ENCODE data around the gene KCNH2. TPM values are rescaled to one million over a fixed set of nuclear protein-coding genes. Genes with fewer than 3 reads are reported as not detected.

KCNH2 gene
- total RNA-seq, 3 donors from 2014 or later = 0.49 to 0.71 (median 0.66) TPM

DNA sequence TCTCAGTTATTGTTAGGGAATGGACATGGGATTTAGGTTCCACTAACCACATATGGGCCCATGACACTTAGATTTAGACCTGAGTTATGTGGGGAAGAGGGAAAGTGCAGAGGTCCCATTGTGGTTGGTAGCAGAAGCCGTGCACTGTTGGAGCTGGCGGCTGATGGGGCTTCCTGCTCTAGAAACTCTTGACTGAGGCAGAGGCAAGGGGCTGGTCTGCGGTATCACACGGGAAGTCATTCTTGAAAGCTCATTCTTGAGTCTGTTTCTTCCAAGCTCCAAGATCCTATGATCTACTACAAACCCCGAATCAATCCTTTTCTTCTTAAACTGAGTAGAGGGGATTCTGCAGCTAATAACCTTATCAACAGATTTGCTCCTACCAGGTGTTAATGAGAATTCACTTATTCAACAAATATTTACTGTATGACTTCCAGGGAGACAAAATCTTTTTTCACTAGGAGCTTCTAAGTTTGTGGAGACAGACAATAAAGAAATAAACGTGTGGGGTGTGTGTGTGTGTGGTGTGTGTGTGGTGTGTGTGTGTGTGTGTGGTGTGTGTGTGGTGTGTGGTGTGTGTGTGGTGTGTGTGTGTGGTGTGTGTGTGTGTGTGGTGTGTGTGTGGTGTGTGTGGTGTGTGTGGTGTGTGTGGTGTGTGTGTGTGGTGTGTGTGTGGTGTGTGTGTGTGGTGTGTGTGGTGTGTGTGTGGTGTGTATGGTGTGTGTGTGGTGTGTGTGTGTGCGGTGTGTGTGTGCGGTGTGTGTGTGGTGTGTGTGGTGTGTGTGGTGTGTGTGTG lies 68.7 kb downstream of the KCNH2 start:
- no peaks in the 10 kb centered on the region for H3K9me3 Mint-ChIP-seq
- peaks cover 19% of the 10 kb centered on the region for H3K27me3 Mint-ChIP-seq (ENCODE audit: low read depth)
- ATAC-seq (peak; percentile 55 to 74), DNase-seq (no peak)
- peaks cover 10% of the 10 kb centered on the region for H3K4me1 Mint-ChIP-seq (ENCODE audit: low read depth)
- no peak overlapping the region for H3K4me3 Mint-ChIP-seq
- H3K36me3 Mint-ChIP-seq (ENCODE audit: insufficient read depth) = no peaks in the 10 kb centered on the region

DNA sequence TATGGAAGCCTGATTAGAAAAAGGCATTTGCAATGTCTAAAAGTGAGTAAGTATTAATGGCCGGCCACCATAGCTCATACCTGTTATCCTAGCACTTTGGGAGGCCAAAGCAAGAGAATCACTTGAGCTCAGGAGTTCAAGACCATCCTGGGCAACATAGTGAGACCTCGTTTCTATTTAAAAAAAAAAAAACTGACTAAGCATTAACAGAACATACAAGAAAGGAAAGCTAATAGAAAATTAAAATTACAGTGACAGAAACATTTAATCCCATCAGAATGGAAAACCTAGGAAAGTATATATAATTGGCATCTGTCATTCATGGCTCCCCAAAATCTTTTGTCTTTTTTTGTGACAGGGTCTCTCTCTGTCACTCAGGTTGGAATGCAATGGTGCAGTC lies 69.9 kb downstream of the KCNH2 start:
- Mint-ChIP-seq H3K4me3 (no peak overlapping the region), H3K27me3 (ENCODE audit: low read depth) (peaks cover 23% of the 10 kb centered on the region), H3K36me3 (ENCODE audit: insufficient read depth) (no peaks in the 10 kb centered on the region), H3K9me3 (no peaks in the 10 kb centered on the region), H3K4me1 (ENCODE audit: low read depth) (peaks cover 10% of the 10 kb centered on the region)
- no peak for ATAC-seq
- no peak for DNase-seq

DNA sequence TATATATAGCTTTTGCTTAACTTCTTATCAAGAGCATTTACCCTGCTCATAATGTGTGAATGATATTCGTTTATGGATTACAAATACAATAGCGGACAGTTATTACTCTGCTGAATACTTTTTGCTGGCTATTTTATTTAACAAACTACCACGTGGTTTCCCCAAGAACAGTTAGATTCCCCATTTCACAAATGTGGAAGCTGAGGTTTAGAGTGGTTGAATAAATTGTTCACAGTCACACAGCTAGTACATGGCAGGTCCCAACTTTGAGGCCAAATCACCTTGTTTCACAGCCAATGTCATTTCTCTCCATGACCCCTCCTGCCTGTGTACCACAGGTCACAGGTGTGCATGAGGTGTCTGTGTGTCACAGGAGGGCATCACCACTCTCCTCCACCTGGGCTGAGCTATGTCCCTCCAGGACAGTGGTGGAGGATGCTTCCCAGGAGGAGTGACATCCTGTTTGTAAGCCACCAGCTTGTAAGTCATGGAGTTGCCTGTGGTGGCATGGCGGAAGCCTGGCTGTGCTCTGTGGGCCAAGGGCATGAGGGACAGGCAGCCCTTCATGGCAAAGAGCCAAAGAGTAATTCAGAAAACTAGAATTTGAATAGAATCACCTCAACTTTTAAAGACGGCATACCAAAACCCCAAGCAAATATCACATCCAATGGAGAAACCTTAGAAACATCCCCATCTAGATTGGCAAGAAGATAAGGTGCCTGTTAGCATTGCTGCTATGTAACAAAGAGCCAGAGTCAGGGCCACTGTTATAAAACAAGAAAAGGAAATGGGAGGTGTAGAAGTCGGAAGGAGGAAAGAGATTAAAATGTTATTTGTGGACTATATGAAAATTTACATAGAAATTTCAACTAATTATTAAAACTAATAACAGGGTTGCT lies 73.9 kb downstream of the KCNH2 start:
- ATAC-seq = no peak
- Mint-ChIP-seq H3K36me3 (ENCODE audit: insufficient read depth) (no peaks in the 10 kb centered on the region), H3K4me1 (ENCODE audit: low read depth) (peaks cover 6% of the 10 kb centered on the region), H3K9me3 (no peaks in the 10 kb centered on the region), H3K27me3 (ENCODE audit: low read depth) (peaks cover 45% of the 10 kb centered on the region), H3K4me3 (no peak overlapping the region)
- no peak for DNase-seq

DNA sequence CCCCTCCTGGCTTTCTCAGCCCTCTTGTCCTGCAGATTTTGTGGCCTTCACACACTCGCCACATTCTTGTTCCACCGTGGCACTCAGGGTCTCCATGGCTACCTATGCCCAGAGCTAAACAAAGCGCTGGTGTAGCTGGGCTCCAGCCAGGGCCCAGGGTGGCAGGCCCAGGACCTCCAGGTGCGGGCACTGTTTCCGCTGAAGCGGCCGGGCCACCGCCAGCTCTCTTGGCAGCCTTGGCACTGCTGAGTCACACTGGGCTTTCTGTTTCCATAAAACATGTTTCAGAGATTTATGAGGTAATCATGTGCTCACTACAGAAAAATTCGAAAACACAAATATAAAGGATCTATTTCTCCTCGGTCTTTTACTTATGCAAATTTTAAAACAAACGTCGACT lies 74.5 kb downstream of the KCNH2 start:
- no peak for DNase-seq

DNA sequence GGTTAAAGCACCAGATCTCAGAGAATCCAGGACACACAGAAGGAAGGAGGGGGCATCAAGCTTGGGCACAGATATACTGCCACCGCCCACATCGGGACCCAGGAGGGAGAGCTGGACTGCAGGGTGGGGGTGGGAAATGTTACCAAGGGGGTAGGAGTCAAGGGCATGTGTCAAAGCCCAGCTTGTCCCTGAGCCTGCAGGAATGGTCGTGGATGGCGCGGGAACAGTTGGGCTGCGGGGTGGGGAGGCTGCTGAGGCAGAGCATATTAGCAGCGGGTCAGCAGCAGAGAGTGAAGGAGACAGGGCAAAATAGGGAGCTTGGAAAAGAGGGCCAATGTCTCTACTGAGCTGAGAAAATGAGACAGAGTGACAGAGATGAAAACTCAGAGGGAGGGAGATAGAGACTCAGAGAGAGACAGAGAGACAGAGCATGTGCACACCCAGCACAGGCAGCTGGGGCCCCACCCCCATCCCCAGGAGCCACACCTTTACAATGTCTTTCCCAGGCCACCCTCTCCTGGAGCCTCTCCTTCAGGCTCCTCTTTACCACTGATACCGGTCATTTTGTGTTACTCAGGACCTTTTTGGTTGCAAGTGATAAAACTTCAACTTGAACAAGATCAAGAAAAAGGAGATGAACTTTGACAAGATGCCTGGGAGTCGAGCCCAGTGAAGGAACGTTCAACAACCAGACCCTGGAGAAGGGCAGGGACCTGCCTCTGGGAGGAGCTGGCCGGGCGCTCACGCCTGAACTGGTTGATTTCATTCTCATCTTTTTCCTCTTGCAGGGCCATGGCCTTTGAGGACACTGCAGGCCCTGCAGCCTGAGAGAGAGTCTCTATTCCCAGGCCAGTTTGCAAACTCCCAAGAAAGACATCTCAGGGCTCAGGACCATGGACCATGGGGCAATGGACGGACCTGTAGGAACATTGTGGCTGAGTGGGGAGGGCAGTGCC lies 75.8 kb downstream of the KCNH2 start:
- Mint-ChIP-seq H3K4me3 (no peak overlapping the region), H3K9me3 (no peaks in the 10 kb centered on the region), H3K36me3 (ENCODE audit: insufficient read depth) (no peaks in the 10 kb centered on the region), H3K4me1 (ENCODE audit: low read depth) (peaks cover 9% of the 10 kb centered on the region), H3K27me3 (ENCODE audit: low read depth) (peaks cover 52% of the 10 kb centered on the region)
- no peak for DNase-seq
- ATAC-seq = no peak

More for the DNA sequence above, 74.5 kb downstream of the KCNH2 start:
- peaks cover 2% of the 10 kb centered on the region for H3K4me1 Mint-ChIP-seq (ENCODE audit: low read depth)
- no peaks in the 10 kb centered on the region for H3K36me3 Mint-ChIP-seq (ENCODE audit: insufficient read depth)
- H3K4me3 Mint-ChIP-seq = no peak overlapping the region
- H3K27me3 Mint-ChIP-seq (ENCODE audit: low read depth) = peaks cover 45% of the 10 kb centered on the region
- ATAC-seq = no peak
- H3K9me3 Mint-ChIP-seq = no peaks in the 10 kb centered on the region

DNA sequence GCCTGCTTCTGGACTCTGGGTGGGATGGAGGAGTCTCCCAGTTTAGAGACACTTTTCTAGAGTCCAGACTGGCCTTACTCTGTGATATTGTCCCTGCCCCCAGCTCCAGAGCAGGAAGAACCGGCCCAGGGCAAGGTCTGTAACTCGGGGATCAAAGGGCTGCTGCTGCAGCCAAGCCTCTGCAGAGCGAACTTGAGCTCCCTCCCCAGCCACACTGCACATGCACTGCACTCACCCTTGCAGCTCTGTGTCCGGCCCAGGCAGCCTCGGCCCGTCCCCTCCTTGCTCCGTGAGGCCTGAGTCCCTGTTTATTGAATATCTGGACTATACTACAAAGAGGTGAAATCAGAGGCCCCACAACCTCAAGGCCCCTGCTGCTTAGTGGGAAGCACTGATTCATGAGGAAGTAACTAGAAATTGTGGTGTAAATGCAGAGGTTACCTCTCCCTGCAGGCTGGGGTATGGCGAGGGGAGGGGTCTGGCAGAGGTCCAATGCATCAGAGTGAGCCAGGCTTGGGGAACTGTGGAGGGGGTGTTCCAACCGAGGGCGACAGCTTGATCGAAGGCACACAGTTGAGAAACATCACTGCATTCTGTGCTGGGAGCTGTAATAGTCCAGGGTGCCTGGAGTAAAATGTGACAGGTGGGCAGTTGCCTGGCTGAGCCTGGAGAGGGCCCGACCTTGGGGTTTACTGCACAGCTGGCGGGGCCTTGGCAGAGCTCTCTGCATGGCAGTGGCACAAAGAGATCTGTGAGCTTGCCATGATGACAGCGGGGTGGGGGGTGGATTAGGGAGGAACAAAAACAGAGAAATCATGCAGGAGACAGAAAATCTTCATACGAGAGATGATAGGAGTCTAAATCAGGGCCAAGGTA lies 76.7 kb downstream of the KCNH2 start:
- Mint-ChIP-seq H3K27me3 (ENCODE audit: low read depth) (peaks cover 62% of the 10 kb centered on the region), H3K36me3 (ENCODE audit: insufficient read depth) (no peaks in the 10 kb centered on the region), H3K4me1 (ENCODE audit: low read depth) (peaks cover 9% of the 10 kb centered on the region), H3K4me3 (no peak overlapping the region), H3K9me3 (no peaks in the 10 kb centered on the region)
- ATAC-seq (no peak), DNase-seq (no peak)

DNA sequence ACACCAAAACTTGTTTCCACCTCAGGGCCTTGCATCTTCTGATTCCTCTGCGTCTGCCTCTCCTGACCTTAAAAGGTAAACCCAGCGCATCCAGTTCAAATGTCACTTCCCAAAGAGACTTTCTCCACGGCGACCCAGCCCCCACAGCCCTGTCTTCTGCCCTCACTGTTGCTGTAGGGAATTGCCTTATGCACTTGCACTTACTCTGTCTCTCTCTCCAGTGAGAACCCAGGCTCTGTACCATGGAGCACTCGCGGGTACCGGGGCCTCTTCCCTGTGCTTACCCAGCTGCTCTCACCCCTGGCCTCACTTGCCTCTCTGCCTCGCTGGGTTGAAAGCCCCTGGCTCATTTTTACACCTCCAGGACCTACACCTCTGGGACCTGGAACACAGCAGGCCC lies 77.4 kb downstream of the KCNH2 start:
- Mint-ChIP-seq H3K4me1 (ENCODE audit: low read depth) (peaks cover 9% of the 10 kb centered on the region), H3K9me3 (no peaks in the 10 kb centered on the region), H3K4me3 (no peak overlapping the region), H3K27me3 (ENCODE audit: low read depth) (peaks cover 65% of the 10 kb centered on the region), H3K36me3 (ENCODE audit: insufficient read depth) (no peaks in the 10 kb centered on the region)
- no peak for DNase-seq
- ATAC-seq = no peak

DNA sequence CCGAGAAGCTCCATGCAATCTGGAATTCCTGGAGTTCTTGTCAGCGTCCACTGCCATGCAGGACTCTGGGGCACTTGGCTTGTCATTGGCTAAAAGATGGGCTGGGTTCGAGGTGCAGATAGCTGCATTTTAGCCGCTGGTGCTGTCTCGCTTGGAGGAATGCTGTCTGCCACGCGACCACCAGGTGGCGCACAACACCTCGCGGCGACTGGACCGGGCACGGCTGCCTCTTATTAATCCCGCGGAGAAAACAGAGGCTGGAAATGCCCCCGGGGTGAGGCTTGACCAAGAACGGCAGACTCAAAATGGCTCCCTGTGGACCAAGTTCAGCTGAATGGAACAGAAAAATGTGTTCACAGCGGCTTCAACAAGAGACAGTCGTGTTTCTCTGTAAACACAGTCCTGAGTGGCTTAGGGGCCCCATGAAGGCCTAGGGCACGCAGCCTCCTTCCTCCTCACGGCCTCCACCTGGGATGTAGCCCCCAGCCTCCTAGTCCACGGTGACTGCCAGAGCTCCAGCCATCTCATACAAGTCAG lies 79.6 kb downstream of the KCNH2 start:
- DNase-seq (peak; percentile 79), ATAC-seq (peak; percentile 79 to 86)
- Mint-ChIP-seq H3K4me1 (ENCODE audit: low read depth) (peaks cover 8% of the 10 kb centered on the region), H3K4me3 (no peak overlapping the region), H3K27me3 (ENCODE audit: low read depth) (peaks cover 61% of the 10 kb centered on the region), H3K36me3 (ENCODE audit: insufficient read depth) (no peaks in the 10 kb centered on the region), H3K9me3 (peaks cover 3% of the 10 kb centered on the region)

DNA sequence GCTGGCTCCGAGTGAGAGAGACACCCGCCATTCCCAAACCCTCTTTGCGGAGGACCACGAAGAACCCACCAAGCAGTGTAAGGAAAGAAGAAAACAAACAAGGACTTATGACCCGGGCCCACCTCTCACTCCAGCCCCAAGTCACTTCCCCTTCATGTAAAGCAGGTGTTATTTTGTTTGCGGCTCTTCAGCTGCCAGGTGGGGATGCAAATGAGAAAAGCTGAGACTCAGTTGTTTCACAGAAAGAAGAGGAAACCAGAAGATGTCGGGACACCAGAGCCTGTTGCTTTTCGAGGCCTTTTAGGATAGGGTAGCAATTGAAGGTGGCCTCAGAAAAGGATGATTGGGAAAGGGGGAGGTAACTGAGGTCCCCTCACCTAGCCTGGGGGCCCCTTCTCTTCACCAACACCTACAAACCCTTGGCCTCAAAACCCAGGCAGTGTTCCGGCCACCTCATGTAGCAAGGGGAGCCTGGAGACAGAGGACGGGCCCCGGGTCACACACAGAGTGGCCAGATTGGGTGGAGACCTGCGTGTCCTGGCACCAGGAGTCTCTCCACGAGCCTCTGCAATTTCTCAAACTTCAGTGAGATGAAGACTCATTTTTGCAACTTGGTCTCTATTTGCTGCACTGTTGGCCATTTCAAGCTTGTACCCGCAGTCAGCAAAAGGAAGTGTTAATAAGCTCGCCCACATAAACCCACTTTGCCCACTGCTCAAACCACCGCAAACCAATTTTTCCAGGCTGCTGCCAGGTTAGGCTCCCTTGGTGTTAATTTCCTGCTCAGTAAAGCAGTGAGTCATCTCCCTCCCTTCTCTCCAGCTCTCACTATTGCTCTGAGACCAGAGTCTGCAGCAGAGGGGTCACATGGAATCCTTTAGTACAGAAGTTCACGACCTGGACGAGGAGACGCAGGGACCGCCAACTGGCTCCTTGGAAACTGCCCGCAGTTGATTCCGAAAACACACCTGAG lies 80.3 kb downstream of the KCNH2 start:
- Mint-ChIP-seq H3K27me3 (ENCODE audit: low read depth) (peaks cover 60% of the 10 kb centered on the region), H3K4me1 (ENCODE audit: low read depth) (peaks cover 8% of the 10 kb centered on the region), H3K9me3 (peaks cover 3% of the 10 kb centered on the region), H3K36me3 (ENCODE audit: insufficient read depth) (no peaks in the 10 kb centered on the region), H3K4me3 (no peak overlapping the region)
- ATAC-seq (peak; percentile 58 to 71), DNase-seq (no peak)

DNA sequence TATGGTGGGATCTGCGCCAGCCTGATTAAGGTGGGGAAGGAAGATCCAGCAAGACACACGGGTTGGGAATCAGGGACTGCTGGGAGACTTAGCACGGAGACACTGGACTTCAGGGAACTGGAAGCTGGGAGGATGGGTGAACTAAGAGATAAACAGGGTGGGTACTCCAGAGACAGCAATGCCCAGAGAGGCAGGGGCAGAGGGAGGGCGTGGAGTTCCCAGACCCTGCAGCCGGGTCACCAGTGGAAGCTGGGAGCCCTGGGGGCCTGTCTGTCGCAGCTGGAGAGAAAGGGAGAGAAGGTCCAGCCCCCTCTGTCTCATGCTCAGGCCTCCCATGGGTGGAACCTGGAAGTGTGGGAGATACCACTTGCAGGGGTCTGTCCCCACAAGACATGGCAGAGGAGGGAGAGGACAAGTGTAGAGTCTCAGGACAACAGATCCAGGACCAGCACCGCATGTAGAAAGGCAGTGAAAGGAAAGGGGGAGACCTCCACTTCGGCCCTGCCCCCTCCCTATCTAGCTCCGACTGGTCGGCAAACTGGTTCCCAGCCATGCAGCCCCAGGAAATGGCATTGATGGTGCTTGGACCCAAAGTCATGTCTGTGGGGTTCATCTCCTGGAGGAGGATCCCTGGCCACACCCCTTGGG lies 81.4 kb downstream of the KCNH2 start:
- Mint-ChIP-seq H3K4me3 (no peak overlapping the region), H3K9me3 (peaks cover 3% of the 10 kb centered on the region)

DNA sequence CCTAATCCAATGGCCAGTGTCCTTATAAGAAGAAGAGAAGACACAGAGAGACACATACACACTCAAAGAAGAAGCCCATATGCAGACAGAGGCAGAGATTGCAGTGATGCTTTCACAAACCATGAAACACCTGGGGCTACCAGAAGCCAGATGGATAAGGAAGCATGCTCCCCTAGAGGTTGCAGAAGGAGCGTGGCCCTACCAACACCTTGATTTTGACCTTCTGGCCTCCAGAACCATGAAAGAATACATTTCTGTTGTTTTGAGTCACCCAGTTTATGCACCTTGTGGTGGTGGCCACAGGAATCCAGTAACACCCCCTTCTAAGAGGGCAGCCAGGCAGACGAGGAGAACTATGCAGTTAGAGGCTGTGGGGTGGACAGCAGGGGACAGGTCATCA lies 82.3 kb downstream of the KCNH2 start:
- Mint-ChIP-seq H3K36me3 (ENCODE audit: insufficient read depth) (no peaks in the 10 kb centered on the region), H3K9me3 (peaks cover 3% of the 10 kb centered on the region), H3K4me1 (ENCODE audit: low read depth) (peaks cover 8% of the 10 kb centered on the region), H3K27me3 (ENCODE audit: low read depth) (peaks cover 42% of the 10 kb centered on the region), H3K4me3 (no peak overlapping the region)
- DNase-seq (no peak), ATAC-seq (no peak)

More for the DNA sequence above, 81.4 kb downstream of the KCNH2 start:
- H3K36me3 Mint-ChIP-seq (ENCODE audit: insufficient read depth) = no peaks in the 10 kb centered on the region
- no peak for ATAC-seq
- no peak for DNase-seq
- H3K4me1 Mint-ChIP-seq (ENCODE audit: low read depth) = peaks cover 8% of the 10 kb centered on the region
- peaks cover 50% of the 10 kb centered on the region for H3K27me3 Mint-ChIP-seq (ENCODE audit: low read depth)

Data from activated T-cell treated with anti-CD3 and anti-CD28 coated beads, Interleukin-2, amount 50 U/mL, for 4 hours (primary cell).